NT2/D1 (cell line): ENCODE results near the gene NEU2.

ENCODE experiments used
- DNase-seq: peaks from one replicate; pipeline ENCODE4 v3.0.0-alpha.2; 2011; ENCODE audit warnings: low read depth, low spot score
- H3K27me3 ChIP-seq: 2 replicates; pipeline ENCODE4 v1.6.0; 2011; ENCODE audit warnings: mild to moderate bottlenecking; ENCODE audit not compliant: insufficient read length, insufficient read depth
- H3K36me3 ChIP-seq: 2 replicates; pipeline ENCODE4 v1.6.1; 2011; ENCODE audit warnings: mild to moderate bottlenecking, low read length, mixed read lengths; ENCODE audit not compliant: insufficient read depth, insufficient read length
- H3K4me1 ChIP-seq: 2 replicates; pipeline ENCODE4 v1.5.1; 2011; ENCODE audit not compliant: insufficient read depth, insufficient read length
- H3K4me3 ChIP-seq: 2 replicates; pipeline ENCODE4 v1.5.1; 2011; ENCODE audit warnings: low read depth; ENCODE audit not compliant: insufficient read length
- H3K9ac ChIP-seq: 2 replicates; pipeline ENCODE4 v1.6.0; 2011; ENCODE audit warnings: low read depth; ENCODE audit not compliant: insufficient read length
- H3K9me3 ChIP-seq: 2 replicates; pipeline ENCODE4 v1.5.1; 2011; ENCODE audit warnings: mild to moderate bottlenecking, low read length; ENCODE audit not compliant: insufficient read depth
- SUZ12 ChIP-seq: IDR thresholded peaks from 2 replicates; pipeline ENCODE4 v1.6.1; 2011; ENCODE audit not compliant: insufficient read length, insufficient read depth; ENCODE audit errors: extremely low read depth
- YY1 ChIP-seq: IDR thresholded peaks from 2 replicates; pipeline ENCODE4 v1.6.1; 2011; ENCODE audit not compliant: insufficient read length, insufficient read depth
- ZNF274 ChIP-seq: IDR thresholded peaks from 2 replicates; pipeline ENCODE4 v1.6.1; 2011; ENCODE audit warnings: mild to moderate bottlenecking, low read depth, low read length

The NEU2 gene

DNA sequence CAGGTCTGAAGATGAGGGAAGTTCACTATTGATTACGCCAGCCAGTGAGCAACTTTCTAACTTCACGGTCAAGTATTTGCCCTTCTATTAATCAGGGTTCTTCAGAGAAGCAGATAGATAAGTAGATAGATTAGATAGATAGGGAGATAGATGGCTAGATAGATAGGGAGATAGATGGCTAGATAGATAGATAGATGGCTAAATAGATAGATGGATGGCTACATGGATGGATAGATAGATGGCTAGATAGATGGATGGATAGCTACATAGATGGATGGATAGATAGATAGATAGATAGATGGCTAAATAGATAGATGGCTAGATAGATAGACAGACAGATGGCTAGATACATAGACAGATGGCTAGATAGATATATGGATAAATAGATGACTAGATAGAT lies 22.9 kb downstream of the NEU2 start:
- Histone ChIP-seq H3K36me3 (no peaks in the 10 kb centered on the region), H3K4me3 (no peak overlapping the region), H3K9me3 (no peaks in the 10 kb centered on the region), H3K27me3 (peaks cover 18% of the 10 kb centered on the region), H3K4me1 (peaks cover 6% of the 10 kb centered on the region), H3K9ac (no peak overlapping the region)
- no peak for DNase-seq
- TF ChIP-seq ZNF274: no peak
- TF ChIP-seq YY1: no peak
- no peak for TF ChIP-seq SUZ12

DNA sequence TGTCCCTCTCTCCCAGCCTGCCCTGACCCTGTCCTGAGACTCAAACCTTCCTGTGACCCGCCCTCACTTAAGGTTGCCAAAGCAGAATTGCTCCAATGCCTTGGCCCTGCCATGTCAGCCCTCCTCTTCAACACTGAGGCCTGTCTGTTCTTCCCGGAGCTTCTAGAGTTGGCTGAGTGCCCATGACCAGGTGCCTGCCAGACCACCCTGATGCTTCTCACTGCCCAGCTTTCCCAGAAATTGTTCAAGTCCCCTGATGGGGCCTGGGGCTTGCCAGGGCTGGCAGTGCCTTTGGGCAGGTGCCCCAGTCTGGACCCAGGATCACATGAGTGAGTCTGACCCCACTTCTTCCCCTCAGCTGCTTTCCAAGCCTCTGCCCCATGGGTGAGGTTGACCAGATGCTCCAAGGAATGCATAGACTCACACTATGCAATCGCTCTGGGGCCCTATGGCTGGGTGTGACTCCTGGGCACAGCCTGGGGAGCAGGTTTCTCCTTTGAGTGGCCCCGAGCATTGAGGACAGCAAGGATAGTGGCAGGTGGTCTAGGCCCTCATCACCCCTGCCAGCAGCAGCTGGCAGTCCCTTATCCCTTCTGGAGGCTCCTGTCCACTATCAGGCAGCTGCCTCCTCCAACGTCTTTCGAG lies 24.6 kb downstream of the NEU2 start:
- Histone ChIP-seq H3K27me3 (peaks cover 18% of the 10 kb centered on the region), H3K9ac (no peak overlapping the region), H3K4me1 (peaks cover 12% of the 10 kb centered on the region), H3K36me3 (no peaks in the 10 kb centered on the region), H3K4me3 (no peak overlapping the region), H3K9me3 (no peaks in the 10 kb centered on the region)
- no peak for TF ChIP-seq SUZ12
- no peak for TF ChIP-seq ZNF274
- TF ChIP-seq YY1: no peak
- DNase-seq: no peak

DNA sequence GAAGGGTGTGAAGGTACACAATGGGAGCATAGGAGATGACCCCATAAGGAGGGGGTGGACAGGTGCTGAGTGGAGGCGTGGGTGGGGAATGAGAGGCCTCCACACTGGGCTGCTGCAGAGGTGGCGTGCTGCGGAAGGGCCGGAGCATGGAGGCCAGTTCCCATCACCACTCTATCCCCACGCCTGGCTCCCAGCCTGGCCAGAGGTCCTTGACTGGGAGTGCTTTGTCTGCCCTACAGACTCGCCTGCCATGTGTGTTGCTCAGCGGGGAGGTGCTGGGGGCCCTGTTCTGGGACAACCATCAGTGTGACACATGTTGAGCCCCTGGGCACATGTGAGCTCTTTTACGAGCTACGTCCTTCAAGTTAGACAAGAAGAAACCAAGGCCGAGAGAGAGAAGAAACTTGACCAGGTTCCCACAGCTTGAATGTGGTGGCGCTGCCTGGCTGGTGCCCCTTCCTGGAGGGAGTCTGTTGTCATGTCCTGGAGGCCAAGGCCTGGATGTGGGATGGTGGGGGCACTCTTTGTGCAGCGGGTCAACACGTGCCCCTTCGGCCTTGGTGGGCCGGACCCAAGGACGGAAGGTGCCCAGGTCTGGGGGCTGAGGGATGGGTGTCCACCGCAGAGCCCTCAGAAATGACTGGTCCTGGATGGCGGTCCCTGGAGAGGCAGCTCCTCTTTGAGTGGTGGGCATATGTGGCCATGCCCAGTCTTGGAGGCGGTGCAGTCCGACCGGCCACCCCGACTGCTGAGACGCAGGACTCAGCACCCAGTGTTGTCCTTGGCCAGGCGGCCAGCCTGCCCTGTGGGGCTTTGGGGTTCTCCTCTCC lies 26.5 kb downstream of the NEU2 start:
- no peaks in the 10 kb centered on the region for H3K36me3 ChIP-seq
- TF ChIP-seq ZNF274: no peak
- no peak for TF ChIP-seq SUZ12
- TF ChIP-seq YY1: no peak
- peaks cover 18% of the 10 kb centered on the region for H3K27me3 ChIP-seq
- peaks cover 26% of the 10 kb centered on the region for H3K4me1 ChIP-seq
- no peak overlapping the region for H3K4me3 ChIP-seq
- no peak overlapping the region for H3K9ac ChIP-seq
- H3K9me3 ChIP-seq: no peaks in the 10 kb centered on the region
- no peak for DNase-seq

DNA sequence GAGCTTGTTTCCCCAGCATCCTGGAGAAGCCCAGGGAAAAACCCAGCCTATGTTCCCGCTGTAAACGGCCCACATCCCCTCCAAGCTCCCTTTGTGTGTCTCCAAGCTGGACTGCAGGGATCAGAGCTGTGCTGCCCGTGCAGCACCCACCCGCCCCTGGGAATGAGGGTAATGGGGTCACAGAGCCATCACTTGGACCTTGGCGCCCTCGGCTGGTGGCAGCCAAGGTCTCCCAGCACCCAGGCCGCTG lies 27.0 kb downstream of the NEU2 start:
- Histone ChIP-seq H3K4me3 (no peak overlapping the region), H3K36me3 (no peaks in the 10 kb centered on the region), H3K9ac (no peak overlapping the region), H3K4me1 (peaks cover 26% of the 10 kb centered on the region), H3K9me3 (no peaks in the 10 kb centered on the region), H3K27me3 (peaks cover 14% of the 10 kb centered on the region)
- TF ChIP-seq YY1 (no peak), ZNF274 (no peak), SUZ12 (no peak)
- DNase-seq: no peak

DNA sequence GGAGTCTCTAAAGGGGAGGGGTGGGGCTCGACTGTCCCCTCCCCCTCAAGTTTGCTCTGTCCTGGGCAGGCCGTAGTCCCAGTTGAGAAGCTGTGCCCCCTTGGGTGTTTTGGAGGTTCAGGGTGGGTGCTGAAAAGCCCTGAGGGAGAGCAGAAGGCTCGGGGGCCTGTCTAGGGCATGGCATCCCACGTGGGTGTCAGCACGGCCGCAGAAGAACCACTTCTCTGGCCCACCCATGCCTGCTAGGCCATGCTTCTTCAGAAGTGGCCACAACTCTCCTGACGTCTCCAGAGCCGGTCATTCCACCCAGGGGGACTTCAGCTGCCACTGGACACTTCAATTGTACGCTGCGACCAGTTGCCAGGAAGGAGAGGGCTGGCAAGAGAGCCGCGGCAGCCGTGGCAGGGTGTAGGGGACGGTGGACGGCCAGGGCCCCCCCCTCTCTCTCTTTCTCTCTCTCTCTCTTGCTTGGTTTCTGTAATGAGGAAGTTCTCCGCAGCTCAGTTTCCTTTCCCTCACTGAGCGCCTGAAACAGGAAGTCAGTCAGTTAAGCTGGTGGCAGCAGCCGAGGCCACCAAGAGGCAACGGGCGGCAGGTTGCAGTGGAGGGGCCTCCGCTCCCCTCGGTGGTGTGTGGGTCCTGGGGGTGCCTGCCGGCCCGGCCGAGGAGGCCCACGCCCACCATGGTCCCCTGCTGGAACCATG lies 27.5 kb downstream of the NEU2 start, which contains the start of gene INPP5D:
INPP5D (plus strand) TSS at position 546 of the 704 bp plus-strand sequence; CDS start at position 683, 137 bp downstream.
- Histone ChIP-seq H3K4me3 (no peak within 1 kb of the TSS), H3K4me1 (peaks cover 26% of the 10 kb centered on the region), H3K36me3 (no peaks in the 10 kb centered on the region), H3K9ac (no peak within 1 kb of the TSS), H3K9me3 (no peaks in the 10 kb centered on the region), H3K27me3 (peaks cover 10% of the 10 kb centered on the region)
- TF ChIP-seq SUZ12: no peak
- TF ChIP-seq YY1: no peak
- no peak for TF ChIP-seq ZNF274
- no peak for DNase-seq

DNA sequence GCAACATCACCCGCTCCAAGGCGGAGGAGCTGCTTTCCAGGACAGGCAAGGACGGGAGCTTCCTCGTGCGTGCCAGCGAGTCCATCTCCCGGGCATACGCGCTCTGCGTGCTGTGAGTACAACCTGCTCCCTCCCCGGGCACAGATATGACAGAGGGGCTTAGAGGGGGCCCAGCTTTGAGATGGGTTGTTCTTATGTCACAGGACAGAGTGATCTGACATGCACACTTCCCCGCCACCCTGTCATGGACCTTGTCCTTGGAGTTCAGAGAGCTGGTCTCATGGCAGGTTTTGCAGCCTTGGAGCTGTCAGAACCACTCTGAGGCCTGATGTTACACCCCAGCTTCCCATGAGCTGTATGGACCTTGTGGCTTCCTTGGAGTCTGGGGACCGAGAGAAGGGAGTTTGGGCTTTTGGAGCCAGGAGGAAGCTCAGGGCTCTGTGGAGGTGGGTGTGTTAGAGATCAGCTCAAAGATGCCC lies 28.1 kb downstream of the NEU2 start:
- Histone ChIP-seq H3K4me1 (peaks cover 26% of the 10 kb centered on the region), H3K9ac (no peak overlapping the region), H3K27me3 (peaks cover 5% of the 10 kb centered on the region), H3K4me3 (no peak overlapping the region), H3K9me3 (no peaks in the 10 kb centered on the region), H3K36me3 (no peaks in the 10 kb centered on the region)
- no peak for DNase-seq
- no peak for TF ChIP-seq SUZ12
- no peak for TF ChIP-seq YY1
